MCF 10A (cell line): Measurements from ENCODE around the gene DIAPH3. TPM values are rescaled to one million over a fixed set of nuclear protein-coding genes. Genes with fewer than 3 reads are reported as not detected.

Experiments used
- BruUV-seq: library from RNA; stranded (reverse); fragments of 400-500 nt; replicated peaks from 2 replicates; lab custom pipeline; 2021; lab: Mats Ljungman, UMichigan
- CTCF ChIA-PET: fragments of 300-600 bp; sonication (Branson Sonifier 250); formaldehyde crosslinking; extraction: SDS; loops from one replicate; lab custom pipeline; 2021; ENCODE audit warnings: antibody characterized with exemption, inconsistent platforms; lab: Yijun Ruan, JAX
- POLR2A ChIA-PET: fragments of 300-600, 350-650 bp; sonication (Branson Sonifier 250); formaldehyde crosslinking; extraction: SDS; loops from one replicate; lab custom pipeline; 2020; ENCODE audit warnings: antibody characterized with exemption, inconsistent platforms; lab: Yijun Ruan, JAX
- DNase-seq: peaks from one replicate; pipeline ENCODE4 v3.0.0-alpha.2; 2018; ENCODE audit not compliant: unreplicated experiment
- H3K27ac Mint-ChIP-seq: one replicate; pipeline ENCODE4 v1.8.0; 2022; ENCODE audit warnings: mild to moderate bottlenecking, low read depth, mixed read lengths; ENCODE audit not compliant: unreplicated experiment
- H3K27me3 Mint-ChIP-seq: one replicate; pipeline ENCODE4 v1.8.0; 2022; ENCODE audit warnings: mixed read lengths; ENCODE audit not compliant: insufficient read depth, unreplicated experiment
- H3K36me3 Mint-ChIP-seq: one replicate; pipeline ENCODE4 v1.8.0; 2022; ENCODE audit warnings: mild to moderate bottlenecking, moderate library complexity, mixed read lengths; ENCODE audit not compliant: insufficient read depth, unreplicated experiment
- H3K4me1 Mint-ChIP-seq: one replicate; pipeline ENCODE4 v1.8.0; 2022; ENCODE audit warnings: mixed read lengths; ENCODE audit not compliant: insufficient read depth, unreplicated experiment
- H3K4me3 Mint-ChIP-seq: one replicate; pipeline ENCODE4 v1.8.0; 2022; ENCODE audit warnings: mild to moderate bottlenecking, moderate library complexity, mixed read lengths; ENCODE audit not compliant: unreplicated experiment
- H3K9me3 Mint-ChIP-seq: one replicate; pipeline ENCODE4 v1.8.0; 2022; ENCODE audit warnings: mixed read lengths; ENCODE audit not compliant: unreplicated experiment
- intact Hi-C: fragments of 100-400 bp; cut with micrococcal nuclease; formaldehyde crosslinking; loops from 2 replicates; pipeline ENCODE4 v1.14.1; 2022
- total RNA-seq: library from RNA; stranded (reverse); gene quantifications from 2 replicates; pipeline ENCODE4 v1.2.3, GENCODE V29; 2022
- TF ChIP-seq, protein P1 (sequence below): fragments of 200-600 bp; IDR thresholded peaks from one replicate; pipeline ENCODE4 v1.8.0; 2022; ENCODE audit warnings: antibody characterized with exemption, mild to moderate bottlenecking; ENCODE audit not compliant: unreplicated experiment

DIAPH3 gene
- total RNA-seq, 1 experiment from 2014 or later = 34.7 TPM

DNA sequence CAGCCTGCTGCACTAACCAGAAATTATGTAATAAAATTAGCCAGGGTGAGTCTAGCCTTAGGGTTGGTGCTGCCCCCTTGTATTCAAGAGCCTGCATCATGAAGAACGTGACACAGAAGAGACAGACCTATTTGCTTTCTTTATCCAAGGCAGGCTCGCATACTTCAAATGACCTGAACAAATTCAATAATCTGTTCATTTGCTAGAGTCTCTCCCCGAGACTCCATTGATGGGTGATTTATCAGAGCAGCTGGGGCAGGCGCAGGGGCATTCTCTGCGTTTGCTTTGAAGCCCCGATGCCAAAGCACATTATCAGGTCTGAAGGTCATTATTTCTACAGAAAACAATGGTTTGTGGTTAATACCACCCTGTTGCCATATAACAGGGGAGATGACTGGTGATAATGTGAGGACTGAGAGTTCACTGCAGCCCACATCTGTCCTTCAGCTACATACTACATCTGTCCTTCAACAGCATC, 520.3 kb downstream of the DIAPH3 start:
- no TSS peak for BruUV-seq
- ChIA-PET POLR2A (no interaction called here), CTCF (no interaction called here)
- no peak overlapping the region for H3K4me3 Mint-ChIP-seq
- H3K36me3 Mint-ChIP-seq = no peaks in the 10 kb centered on the region
- no peaks in the 10 kb centered on the region for H3K4me1 Mint-ChIP-seq
- no peak overlapping the region for H3K27ac Mint-ChIP-seq
- no peaks in the 10 kb centered on the region for H3K9me3 Mint-ChIP-seq
- peaks cover 41% of the 10 kb centered on the region for H3K27me3 Mint-ChIP-seq
- intact Hi-C loops = no loop called here
- TF ChIP-seq, protein P1, sequence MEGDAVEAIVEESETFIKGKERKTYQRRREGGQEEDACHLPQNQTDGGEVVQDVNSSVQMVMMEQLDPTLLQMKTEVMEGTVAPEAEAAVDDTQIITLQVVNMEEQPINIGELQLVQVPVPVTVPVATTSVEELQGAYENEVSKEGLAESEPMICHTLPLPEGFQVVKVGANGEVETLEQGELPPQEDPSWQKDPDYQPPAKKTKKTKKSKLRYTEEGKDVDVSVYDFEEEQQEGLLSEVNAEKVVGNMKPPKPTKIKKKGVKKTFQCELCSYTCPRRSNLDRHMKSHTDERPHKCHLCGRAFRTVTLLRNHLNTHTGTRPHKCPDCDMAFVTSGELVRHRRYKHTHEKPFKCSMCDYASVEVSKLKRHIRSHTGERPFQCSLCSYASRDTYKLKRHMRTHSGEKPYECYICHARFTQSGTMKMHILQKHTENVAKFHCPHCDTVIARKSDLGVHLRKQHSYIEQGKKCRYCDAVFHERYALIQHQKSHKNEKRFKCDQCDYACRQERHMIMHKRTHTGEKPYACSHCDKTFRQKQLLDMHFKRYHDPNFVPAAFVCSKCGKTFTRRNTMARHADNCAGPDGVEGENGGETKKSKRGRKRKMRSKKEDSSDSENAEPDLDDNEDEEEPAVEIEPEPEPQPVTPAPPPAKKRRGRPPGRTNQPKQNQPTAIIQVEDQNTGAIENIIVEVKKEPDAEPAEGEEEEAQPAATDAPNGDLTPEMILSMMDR = no peak
- no peak for DNase-seq

GRCh38 chr13:59641817-59642216, 521.9 kb downstream of the DIAPH3 start:
- BruUV-seq = no TSS peak
- Mint-ChIP-seq H3K9me3 (no peaks in the 10 kb centered on the region), H3K27me3 (peaks cover 48% of the 10 kb centered on the region), H3K27ac (no peak overlapping the region), H3K4me1 (no peaks in the 10 kb centered on the region), H3K4me3 (no peak overlapping the region), H3K36me3 (no peaks in the 10 kb centered on the region)
- intact Hi-C loops = no loop called here
- CTCF ChIA-PET = no interaction called here
- DNase-seq = no peak
- POLR2A ChIA-PET = no interaction called here
- TF ChIP-seq, protein P1 = no peak

DNA sequence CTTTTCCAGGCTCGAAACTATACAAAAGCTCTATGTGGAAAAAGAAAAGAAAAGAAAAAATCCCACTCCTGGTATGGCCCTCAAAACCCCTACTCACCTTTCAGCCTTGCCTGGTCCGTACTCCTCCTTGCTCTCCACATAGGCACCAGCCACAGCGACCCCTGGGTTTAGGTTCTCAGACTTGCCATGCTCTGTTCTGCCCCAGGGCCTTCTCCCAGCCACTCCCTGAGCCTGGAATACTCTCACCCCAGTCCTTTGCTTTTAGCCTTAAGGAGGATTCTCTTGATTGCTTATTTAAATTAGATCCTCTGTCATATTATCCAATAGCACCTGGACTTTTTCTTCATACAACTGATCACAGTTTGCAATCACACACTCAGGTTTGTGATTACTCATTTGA, 522.5 kb downstream of the DIAPH3 start:
- intact Hi-C loops = no loop called here
- TF ChIP-seq, protein P1 = no peak
- no peak for DNase-seq
- POLR2A ChIA-PET = no interaction called here
- no peaks in the 10 kb centered on the region for H3K36me3 Mint-ChIP-seq
- CTCF ChIA-PET = no interaction called here
- no peak overlapping the region for H3K4me3 Mint-ChIP-seq
- BruUV-seq = no TSS peak
- no peaks in the 10 kb centered on the region for H3K4me1 Mint-ChIP-seq
- no peak overlapping the region for H3K27ac Mint-ChIP-seq
- peaks cover 54% of the 10 kb centered on the region for H3K27me3 Mint-ChIP-seq
- no peaks in the 10 kb centered on the region for H3K9me3 Mint-ChIP-seq

- peaks cover 44% of the 10 kb centered on the region for H3K27me3 Mint-ChIP-seq
- H3K36me3 Mint-ChIP-seq = no peaks in the 10 kb centered on the region
- DNase-seq = no peak
- no peaks in the 10 kb centered on the region for H3K4me1 Mint-ChIP-seq
- POLR2A ChIA-PET = no interaction called here
- no peaks in the 10 kb centered on the region for H3K9me3 Mint-ChIP-seq
- CTCF ChIA-PET = no interaction called here
- no peak overlapping the region for H3K4me3 Mint-ChIP-seq
- TF ChIP-seq, protein P1 = no peak
- intact Hi-C loops = no loop called here
- H3K27ac Mint-ChIP-seq = no peak overlapping the region
- no TSS peak for BruUV-seq
These were observed 525.3 kb downstream of the DIAPH3 start for GRCh38 chr13:59638404-59638803.
